HG03571 (cell line): ENCODE measurements around the gene ATP5F1D.

ENCODE experiments used
- ATAC-seq: cut with Tn5 transposase; IDR thresholded peaks from one replicate; pipeline ENCODE4 v1.9.1; 2021; ENCODE audit not compliant: unreplicated experiment

The ATP5F1D gene

DNA sequence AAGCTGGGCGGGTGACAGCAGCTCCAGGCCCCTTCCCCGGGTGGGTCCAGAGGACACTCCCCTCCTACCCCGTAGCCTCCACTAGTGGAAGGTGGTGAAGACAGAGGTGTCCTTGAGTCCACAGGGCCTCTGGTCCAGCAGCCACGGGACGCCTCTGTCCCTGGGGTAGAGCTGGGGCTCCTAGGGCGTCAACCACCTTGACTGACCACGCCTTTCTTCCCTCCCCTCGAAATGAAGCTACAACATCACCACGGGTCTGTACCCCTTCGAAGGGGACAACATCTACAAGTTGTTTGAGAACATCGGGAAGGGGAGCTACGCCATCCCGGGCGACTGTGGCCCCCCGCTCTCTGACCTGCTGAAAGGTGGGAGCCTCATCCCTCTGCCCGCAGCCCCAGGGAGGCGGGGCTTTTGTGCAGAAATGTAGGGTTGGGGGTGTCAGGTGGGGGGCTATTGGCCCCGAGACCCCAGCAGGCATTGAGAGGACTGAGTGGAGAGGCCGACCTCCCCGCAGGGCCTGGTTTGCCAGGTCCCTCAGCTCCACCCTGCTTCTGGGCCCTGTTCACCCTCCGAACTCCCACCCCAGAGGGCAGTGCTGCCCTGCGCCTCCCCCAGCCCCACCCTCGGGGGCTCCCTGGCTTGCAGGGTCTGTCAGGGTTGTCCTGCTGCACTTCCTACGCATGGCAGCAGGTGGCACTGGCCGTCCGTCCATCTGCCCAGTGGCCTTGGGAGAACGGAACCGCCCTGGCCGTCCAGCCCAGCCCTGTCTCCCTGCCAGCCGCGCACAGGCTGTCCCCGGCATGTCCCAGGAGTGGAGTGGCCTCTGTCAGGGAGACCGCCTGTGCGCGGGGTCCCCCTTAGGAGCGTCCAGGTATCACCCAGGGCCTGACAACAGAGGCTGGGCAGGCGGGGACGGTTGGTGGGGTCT, 20.3 kb upstream of the ATP5F1D start:
- ATAC-seq = no peak

DNA sequence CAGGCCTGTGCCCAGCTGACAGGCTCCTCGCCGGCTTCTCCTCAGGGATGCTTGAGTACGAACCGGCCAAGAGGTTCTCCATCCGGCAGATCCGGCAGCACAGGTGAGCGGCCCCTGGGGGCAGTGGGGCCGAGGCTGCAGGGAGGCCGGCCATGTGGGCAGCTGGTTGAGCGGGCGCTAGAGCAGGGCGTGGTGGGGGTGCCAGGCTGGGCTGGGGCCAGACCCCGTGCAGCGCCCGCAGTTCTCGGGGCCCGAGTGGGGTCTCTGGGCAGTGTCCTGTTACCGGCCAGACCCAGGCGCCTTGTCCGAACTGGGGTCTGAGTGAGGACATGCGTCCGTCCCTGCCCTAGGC, 19.7 kb upstream of the ATP5F1D start:
- ATAC-seq = no peak

DNA sequence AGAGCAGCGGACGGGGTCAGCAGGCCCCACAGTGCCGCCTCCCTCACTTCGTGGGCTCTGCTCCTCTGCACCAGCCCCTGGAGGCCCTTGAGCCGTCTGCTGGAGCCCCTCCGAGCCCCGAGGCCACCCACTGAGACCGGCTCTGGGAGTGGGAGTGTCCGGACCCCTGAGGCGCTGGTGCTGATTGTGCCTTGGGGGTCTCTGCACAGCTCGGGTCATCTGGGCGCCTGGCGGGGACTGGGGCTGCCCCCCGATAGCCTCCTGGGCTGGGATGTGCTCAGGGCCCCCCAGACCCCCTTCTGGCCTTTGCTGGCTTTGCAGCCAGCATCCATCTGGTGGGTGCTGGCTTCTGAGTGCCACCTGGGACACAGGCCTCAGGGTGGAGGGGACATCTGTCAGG, 19.2 kb upstream of the ATP5F1D start:
- ATAC-seq = no peak

DNA sequence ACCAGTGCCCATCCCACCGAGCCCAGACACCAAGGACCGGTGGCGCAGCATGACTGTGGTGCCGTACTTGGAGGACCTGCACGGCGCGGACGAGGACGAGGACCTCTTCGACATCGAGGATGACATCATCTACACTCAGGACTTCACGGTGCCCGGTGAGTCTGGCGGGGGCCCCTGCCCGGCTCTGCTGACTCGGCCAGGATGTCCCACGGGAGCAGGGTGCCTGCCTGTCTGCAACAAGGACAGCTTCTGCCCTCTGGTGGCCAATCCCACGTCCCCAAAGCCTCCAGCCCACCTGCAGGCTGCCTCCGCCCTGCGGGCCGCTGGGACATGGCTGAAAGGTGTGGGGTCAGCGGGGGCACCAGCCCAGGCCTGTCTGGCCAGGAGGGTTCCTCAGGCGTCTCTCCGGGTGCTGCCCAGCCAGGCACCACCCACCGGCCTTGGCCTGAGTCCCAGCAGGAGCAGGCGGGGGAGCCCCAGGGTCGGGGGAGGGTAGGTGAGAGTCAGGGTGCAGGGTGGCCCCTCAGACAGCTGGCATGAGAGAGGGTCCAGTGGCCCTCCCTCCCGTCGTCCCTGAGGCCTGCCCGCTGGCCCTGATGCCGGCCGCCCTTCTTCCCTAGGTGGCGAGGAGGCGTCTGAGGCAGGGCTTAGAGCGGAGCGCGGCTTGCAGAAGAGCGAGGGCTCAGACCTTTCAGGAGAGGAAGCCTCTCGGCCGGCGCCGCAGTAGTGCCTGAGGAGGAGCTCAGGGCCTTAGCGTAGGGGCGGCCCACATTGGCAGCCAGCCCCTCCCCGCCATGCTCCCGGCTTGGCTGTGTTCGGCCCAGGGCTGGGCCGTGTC, 18.3 kb upstream of the ATP5F1D start:
- ATAC-seq = no peak

DNA sequence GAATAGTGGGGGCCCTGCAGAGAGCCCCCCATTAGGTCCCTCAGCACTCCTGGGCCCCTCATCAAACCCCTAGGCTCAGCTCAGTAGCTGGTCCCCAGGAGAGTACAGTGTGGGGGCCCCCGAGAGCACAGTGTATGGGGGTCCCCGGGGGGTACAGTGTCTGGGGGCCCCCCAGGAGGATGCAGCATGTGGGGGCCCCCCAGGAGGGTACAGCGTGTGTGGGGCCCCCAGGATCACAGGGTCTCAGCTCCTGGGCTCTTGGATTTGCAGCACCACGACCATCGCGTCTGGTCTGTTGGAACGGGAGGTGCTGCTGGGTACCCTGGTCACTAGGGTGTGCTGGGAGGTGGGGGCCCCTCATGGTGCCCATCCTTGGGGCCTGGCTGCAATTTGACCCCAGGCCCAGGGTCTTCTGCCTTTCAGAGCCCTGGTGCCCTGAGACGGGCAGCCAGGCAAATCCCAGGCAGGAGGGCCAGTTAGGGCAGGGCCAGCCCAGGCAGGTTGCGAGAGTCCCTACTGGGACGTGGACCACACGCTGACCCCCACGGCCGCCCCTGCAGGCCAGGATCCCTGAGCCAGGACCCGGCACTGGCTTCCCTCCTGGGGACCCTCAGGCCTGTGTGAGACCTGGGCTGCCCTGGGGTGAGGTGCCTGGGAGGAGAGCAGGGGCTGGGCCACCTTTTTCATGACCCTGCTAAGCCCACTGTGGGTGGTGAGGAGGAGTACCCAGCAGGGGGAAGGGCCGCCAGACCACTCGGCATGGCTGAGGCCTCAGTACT, 17.3 kb upstream of the ATP5F1D start:
- no peak for ATAC-seq

DNA sequence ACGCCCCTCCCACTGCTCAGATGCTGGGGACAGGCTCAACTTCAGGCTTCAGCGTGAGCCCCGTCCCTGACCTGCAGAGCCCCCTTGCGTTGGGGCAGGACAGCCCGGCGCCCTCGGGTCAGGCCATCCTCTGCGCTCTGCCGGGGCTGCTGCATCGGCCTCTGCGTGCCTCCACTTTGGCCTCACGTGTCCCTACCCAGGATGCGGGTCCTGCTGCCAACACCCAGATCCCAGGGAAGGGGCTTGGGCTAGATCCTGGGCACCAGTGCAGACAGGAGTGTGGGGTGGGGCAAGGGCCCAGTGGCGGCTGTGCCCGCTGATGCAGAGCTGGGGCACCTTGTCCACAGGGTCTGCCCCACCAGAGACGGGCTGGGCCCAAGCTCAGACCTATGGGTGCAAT, 16.7 kb upstream of the ATP5F1D start:
- ATAC-seq = no peak

DNA sequence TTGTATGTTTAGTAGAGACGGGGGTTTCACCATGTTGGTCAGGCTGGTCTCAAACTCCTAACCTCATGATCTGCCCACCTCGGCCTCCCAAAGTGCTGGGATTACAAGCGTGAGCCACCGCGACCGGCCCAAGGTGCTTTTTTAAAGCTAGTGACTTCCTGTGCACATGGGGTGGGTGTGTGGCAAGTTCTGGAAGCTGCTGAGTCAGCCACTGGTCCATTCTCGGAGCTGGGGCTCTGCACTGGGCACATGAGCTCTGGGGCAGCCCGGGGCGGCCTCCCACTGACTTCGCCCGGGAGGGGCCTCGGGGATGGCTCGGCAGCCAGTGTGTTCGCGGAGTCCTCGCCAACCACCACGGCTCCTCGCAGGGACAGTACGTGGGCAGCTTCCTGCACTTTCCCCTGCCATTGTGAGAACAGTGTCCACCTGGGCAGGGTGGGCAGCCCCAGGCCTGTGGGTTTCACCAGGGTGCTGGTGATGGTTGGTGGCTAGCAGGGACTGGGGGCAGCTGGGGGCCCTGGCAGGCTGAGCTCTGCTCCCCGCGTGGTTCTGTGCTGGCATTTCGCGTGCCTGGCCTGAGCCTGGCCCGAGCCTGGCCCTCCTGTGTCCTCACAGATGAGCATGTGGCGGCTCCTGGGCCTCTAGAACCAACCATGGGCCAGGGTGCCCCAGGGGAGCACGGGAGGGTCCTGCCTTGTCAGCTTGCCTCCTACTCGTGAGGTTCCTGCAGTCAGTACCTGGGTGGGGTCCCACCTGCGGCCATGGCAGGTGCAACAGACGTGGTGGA, 15.9 kb upstream of the ATP5F1D start:
- no peak for ATAC-seq

DNA sequence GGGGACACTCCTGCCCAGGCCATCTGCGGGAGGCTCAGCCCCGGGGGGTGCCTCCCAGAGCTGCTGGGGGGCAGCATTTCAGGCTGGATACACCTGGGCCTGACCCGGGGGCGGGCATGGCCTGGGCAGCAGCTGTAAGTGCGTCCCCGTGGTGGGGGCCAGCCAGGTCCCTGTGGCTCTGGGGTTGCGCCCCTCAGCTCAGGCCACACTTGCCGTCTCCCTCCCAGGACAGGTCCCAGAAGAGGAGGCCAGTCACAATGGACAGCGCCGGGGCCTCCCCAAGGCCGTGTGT, 15.4 kb upstream of the ATP5F1D start:
- no peak for ATAC-seq

DNA sequence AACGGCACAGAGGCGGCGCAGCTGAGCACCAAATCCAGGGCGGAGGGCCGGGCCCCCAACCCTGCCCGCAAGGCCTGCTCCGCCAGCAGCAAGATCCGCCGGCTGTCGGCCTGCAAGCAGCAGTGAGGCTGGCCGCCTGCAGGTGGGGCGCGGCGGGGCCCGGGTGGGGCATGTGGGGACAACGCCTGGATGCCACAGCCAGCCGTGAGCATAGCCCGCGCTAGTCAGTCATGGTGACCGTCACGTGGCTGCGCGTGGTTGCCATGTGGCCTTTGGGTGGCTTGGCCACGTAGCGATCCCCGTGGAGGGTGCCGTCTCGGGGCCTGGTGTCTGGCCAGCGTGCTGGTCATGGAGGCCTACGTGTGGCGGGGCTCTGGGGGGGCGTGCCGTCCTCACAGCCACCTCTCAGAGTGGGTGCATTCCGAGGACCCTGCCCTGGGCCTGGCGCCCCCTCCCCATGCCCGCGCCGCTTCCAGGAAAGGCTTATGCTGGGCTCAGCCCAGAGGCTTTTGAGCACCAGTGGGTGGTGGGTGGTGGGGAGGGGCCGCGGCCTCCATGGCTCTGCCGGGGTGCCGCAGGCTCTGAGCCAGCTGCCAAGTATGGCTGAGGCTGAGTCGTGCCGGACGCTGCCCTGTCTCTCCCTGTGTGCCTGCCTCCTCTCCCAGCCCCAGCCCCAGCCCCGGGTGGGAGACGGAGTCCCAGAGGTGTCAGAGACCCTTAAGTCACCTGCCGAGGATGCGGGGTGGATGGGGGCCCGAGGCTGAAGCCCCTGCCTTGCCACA, 14.8 kb upstream of the ATP5F1D start:
- ATAC-seq = no peak

DNA sequence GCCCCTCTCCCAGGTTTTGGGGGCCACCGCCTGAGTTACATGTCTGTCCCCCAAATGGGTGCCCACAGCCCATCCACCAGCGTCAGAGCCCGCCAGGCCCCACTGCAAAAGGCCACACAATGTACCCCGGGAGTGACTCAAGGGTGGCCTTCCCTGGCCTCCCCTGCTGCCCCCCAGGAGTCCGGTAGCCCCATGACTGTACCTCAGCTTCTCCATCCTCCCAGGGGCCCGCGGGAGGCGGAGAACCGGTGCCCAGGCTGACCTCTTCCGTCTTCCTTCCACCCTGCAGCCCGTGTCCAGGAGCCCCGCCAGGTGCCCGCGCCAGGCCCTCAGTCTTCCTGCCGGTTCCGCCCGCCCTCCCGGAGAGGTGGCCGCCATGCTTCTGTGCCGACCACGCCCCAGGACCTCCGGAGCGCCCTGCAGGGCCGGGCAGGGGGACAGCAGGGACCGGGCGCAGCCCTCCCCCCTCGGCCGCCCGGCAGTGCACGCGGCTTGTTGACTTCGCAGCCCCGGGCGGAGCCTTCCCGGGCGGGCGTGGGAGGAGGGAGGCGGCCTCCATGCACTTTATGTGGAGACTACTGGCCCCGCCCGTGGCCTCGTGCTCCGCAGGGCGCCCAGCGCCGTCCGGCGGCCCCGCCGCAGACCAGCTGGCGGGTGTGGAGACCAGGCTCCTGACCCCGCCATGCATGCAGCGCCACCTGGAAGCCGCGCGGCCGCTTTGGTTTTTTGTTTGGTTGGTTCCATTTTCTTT, 14.1 kb upstream of the ATP5F1D start:
- ATAC-seq = no peak

DNA sequence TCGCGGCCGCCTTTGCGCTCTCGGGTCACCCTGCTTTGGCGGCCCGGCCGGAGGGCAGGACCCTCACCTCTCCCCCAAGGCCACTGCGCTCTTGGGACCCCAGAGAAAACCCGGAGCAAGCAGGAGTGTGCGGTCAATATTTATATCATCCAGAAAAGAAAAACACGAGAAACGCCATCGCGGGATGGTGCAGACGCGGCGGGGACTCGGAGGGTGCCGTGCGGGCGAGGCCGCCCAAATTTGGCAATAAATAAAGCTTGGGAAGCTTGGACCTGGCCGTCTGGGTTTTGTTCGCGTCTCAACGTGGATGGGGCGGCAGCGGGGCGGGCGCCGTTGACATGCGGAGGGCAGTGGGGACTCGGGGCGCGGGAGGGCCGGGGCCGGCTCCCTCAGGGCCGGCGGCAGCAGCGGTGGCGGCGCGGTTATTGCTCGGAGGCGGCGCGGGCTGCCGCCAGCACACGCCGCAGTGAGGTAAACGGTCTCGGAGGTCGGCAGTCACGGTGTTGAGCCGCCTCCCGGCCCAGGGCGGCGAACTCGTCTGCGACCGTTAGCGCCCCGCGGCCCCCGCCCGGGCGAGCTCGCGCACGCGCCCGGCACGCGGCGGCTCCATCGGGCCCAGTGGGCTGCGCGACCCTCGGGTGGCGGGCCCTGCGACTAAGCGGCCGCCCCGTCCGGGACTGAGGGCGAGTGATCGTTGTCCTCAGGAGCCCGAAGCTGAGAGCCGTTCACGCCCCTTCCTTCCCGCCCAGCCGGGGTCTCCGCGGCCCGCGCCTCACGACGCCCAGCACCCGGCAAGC, 13.2 kb upstream of the ATP5F1D start:
- no peak for ATAC-seq

DNA sequence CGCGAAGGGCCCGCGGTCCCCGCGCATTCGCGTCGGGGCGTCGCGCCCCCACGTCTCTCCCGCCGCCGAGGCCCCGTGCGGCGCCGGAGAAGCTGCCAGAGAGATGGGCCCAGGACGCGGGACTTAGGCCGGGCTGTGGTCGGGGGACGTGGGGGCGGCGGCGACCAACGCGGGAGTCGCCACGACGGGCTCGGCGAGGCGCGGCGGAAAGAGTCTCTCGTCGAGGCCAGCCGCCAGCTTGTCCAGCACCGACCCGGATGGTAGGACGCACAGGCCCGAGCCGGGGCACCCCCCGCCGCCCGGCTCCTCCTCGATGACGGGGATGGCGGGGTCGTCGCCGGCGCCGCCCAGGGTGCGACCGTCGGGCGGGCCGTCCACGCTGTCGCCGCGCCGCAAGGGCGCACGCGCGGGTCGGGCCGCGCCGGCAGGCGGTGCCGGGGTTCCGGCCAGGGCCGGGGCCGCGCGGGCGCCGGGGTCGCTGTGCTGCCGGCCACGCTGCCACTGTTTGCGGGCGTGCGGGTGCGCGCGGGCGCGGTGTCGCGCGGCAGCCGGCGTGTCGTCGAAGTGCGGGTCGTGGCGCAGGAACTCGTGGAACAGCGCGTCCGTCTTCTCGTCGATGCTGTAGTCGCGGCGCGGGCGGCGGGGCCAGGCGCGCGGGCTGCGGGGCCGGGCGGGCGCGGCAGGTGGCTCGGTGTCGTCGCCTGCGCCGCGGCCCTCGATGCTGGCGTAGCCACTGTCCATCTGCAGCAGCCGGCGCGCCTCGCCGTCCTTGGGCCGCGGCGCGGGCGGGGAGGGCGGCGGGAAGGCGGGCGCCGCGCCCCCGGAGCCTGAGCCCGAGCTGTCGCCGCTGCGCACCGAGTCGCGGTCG, 12.3 kb upstream of the ATP5F1D start:
- ATAC-seq = no peak

DNA sequence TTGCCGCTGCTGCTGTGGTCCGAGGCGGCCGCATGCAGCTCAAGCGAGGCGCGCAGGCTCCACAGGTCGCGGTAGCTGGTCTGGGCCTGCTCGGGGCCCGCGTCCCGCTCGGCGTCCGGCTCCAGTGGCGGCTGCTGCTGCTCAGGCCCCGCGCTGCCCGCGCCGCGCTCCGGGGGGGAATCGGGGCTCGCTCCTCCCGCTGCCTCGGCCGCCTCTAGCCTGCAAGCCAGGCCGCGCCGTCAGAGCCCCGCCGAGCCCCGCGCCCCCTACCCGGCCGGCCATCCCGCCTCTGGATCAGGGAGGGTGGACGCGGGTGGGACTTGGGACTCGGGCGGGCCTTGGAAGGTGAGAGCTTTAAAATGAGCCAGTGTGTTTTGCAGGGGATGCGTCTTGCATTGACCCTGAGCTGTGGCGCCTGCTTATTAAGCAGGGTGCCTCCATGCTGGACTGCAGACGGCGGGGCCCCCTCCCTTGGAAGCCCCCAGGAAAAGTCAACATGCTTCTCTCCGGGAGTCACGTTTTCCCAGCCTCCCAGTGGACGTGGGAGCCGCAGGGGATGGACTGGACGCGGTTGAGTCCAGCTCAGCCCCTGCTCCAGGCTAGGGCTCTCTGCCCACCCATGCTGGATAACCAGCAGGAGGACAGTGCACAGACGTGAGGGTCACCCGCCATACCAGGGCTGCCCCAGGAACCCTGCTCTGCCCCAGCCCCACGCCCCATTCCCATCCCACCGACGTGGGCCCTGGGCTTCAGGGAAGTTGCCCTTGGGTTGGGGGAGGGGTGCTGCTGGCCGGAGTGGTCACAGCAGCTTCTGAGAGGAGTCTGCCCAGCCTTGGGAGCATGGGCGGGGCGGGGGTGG, 11.4 kb upstream of the ATP5F1D start:
- ATAC-seq = no peak

DNA sequence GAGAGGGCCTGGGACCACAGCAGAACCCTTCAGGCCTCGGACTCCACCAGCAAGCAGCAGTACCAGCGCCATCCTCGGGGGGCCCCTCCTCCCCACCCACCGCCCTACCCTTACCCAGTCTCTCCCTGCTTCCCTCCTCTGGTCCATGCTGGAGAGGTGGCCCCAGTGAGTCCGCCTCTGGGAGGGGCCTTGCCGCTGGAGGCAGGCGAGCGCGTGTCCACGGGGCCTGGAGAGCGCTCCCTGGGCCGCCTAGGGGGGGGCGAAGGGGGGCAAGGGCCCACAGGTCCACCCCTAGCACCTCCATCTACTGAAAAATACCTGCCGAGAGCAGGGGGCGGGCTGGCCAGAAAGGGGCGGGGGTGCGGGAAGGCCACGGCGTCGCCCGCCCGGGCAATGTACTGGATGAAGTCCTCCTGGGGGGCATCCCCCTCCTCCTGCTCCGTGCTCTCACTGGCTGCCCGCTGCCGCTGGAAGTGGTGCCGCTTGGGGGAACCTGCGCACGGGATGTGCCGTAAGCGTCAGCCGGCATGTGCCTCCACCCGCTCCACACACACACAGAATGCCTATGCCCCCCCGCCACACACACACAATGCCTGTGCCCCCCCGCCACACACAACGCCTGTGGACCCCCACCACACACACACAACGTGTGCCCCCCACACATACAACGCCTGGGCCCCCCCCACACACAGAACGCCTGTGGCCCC, 10.6 kb upstream of the ATP5F1D start:
- no peak for ATAC-seq

DNA sequence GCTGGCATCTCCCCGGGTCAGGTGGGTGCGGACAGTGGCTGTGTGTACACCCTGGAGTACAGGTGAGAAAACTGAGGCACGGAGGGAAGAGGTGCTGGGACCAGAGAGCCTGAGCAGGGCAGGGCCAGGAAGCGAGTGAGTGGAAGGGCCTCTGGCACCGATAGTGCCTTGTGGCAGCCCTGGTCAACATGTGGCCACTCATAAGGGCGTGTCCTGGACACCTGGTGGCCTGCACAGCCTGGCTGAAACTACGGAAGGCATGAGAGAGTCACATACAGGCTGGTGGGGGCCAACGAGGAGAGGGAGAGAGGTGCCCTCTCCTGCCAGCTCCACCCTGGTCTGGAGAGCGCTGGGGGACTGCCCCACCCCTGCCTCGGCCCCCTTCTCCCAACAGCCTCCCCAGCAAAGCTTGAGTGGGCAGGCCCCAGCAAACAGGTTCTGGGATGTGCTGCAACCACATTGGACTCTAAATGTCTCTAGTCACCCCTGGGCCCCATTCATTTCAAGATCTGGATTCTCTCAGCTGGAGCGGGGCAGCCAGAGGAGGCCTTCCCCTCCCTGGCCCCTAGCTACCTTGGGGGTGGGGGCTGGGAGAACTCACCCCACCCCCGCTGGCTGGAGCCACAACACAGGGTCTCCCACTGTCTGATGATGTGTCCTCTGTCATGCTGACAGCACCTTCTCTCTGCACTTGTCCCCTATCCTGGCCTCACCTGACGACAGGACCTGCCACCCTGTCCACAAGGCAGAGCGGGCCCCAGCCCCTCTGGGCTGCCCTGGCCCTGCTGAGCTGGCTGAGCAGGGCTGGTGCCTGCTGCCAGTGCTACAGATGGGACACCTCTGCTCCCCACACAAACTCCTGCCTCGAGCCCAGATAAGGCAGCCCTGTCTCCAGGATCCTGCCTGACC, 9.6 kb upstream of the ATP5F1D start:
- ATAC-seq = no peak
